CD8-positive, alpha-beta memory T cell (primary cell): ENCODE measurements around the gene TIE1. TPM values are rescaled to one million over a fixed set of nuclear protein-coding genes. Genes with fewer than 3 reads are reported as not detected.
A peak's percentile ranks its signal among the peaks of the same experiment; 100 is the strongest.

Source experiments
- CTCF ChIA-PET: fragments of 350-600 bp; sonication (Branson Sonifier 250); formaldehyde crosslinking; loops from one replicate; lab custom pipeline; 2021; ENCODE audit warnings: antibody characterized with exemption; lab: Charles Lee
- POLR2A ChIA-PET: fragments of 350-600 bp; sonication (Branson Sonifier 250); formaldehyde crosslinking; loops from one replicate; lab custom pipeline; 2021; ENCODE audit warnings: antibody characterized with exemption; lab: Charles Lee
- DNase-seq, 5 donors: peaks; one replicate each; pipeline versions ENCODE4 v3.0.0 to v3.0.0-alpha.2; 2020 to 2022; ENCODE audit warnings: mixed read lengths in 1 of 5
- H3K27ac ChIP-seq: one replicate; pipeline ENCODE4 v1.7.0; 2013; ENCODE audit warnings: low read depth, mild to moderate bottlenecking, low read length, moderate library complexity
- H3K27me3 ChIP-seq: 2 replicates; pipeline ENCODE4 v1.7.0; 2013; ENCODE audit warnings: low read length, mild to moderate bottlenecking; ENCODE audit not compliant: insufficient read depth, poor library complexity, severe bottlenecking
- H3K36me3 ChIP-seq: 2 replicates; pipeline ENCODE4 v1.7.0; 2013; ENCODE audit warnings: mild to moderate bottlenecking, low read length, moderate library complexity; ENCODE audit not compliant: insufficient read depth
- H3K4me1 ChIP-seq: 2 replicates; pipeline ENCODE4 v1.7.0; 2013; ENCODE audit warnings: mild to moderate bottlenecking, low read length, moderate library complexity; ENCODE audit not compliant: insufficient read depth
- H3K4me3 ChIP-seq: 2 replicates; pipeline ENCODE4 v1.7.0; 2013; ENCODE audit warnings: mild to moderate bottlenecking, low read length
- H3K9me3 ChIP-seq: 2 replicates; pipeline ENCODE4 v1.7.0; 2013; ENCODE audit warnings: mild to moderate bottlenecking, low read length
- H3K27ac Mint-ChIP-seq, 8 donors: one replicate each; pipeline ENCODE4 v1.8.0; 2020 to 2021; ENCODE audit warnings: mixed read lengths in 8 of 8, mild to moderate bottlenecking in 6 of 8, inconsistent platforms in 3 of 8, moderate library complexity in 3 of 8
- H3K27me3 Mint-ChIP-seq, 2 donors: one replicate each; pipeline ENCODE4 v1.8.0; 2020 to 2021; ENCODE audit warnings: mixed read lengths in 2 of 2, mild to moderate bottlenecking in 1 of 2, moderate library complexity in 1 of 2
- H3K36me3 Mint-ChIP-seq, 3 donors: one replicate each; pipeline ENCODE4 v1.8.0; 2020 to 2021; ENCODE audit warnings: mixed read lengths in 3 of 3, inconsistent platforms in 1 of 3, mild to moderate bottlenecking in 1 of 3
- H3K4me1 Mint-ChIP-seq, 3 donors: one replicate each; pipeline ENCODE4 v1.8.0; 2020 to 2021; ENCODE audit warnings: mixed read lengths in 3 of 3, inconsistent platforms in 1 of 3, mild to moderate bottlenecking in 1 of 3
- H3K4me3 Mint-ChIP-seq, 7 donors: one replicate each; pipeline ENCODE4 v1.8.0; 2020 to 2021; ENCODE audit warnings: mixed read lengths in 7 of 7, mild to moderate bottlenecking in 6 of 7, moderate library complexity in 4 of 7, inconsistent platforms in 2 of 7
- H3K9me3 Mint-ChIP-seq, 5 donors: one replicate each; pipeline ENCODE4 v1.8.0; 2020 to 2022; ENCODE audit warnings: mixed read lengths in 5 of 5, mild to moderate bottlenecking in 3 of 5, moderate library complexity in 2 of 5, inconsistent platforms in 1 of 5
- polyA plus RNA-seq: library from polyadenylated mRNA; unstranded; fragments of 300-500 nt; fragmentation: Illumina TruSeq; gene quantifications from one replicate; pipeline ENCODE4 v1.2.3, GENCODE V29; 2021
- total RNA-seq, 2 experiments: library from RNA; stranded (reverse); gene quantifications; one replicate each; pipeline ENCODE4 v1.2.3, GENCODE V29; 2021

The TIE1 gene
- total and polyA plus RNA-seq, 3 experiments from 2014 or later = 0.31 to 0.33 TPM; not detected in 1

GRCh38 chr1:43349594-43350306 lies 49.0 kb downstream of the TIE1 start:
- Mint-ChIP-seq H3K4me1 (peaks cover 5 to 10% (median 9%) of the 10 kb centered on the region in 3 donors), H3K36me3 (no peaks in the 10 kb centered on the region), H3K9me3 (no peaks in the 10 kb centered on the region), H3K27me3 (no peaks in the 10 kb centered on the region), H3K27ac (peak overlapping the region; percentile 79 to 99 (median 94)), H3K4me3 (peak overlapping the region; percentile 76 to 91 (median 83))
- Histone ChIP-seq H3K9me3 (no peaks in the 10 kb centered on the region), H3K27ac (peak overlapping the region; percentile 57), H3K36me3 (no peaks in the 10 kb centered on the region), H3K4me1 (peaks cover 4% of the 10 kb centered on the region), H3K4me3 (peak overlapping the region; percentile 29), H3K27me3 (no peaks in the 10 kb centered on the region)
- DNase-seq = no peak
- ChIA-PET POLR2A (no interaction called here), CTCF (no interaction called here)

- Mint-ChIP-seq H3K27ac (peak overlapping the region in 7 of 8 donors; percentile 43 to 99 (median 94)), H3K9me3 (no peaks in the 10 kb centered on the region), H3K4me3 (peak overlapping the region in 1 of 7 donors; percentile 14), H3K27me3 (no peaks in the 10 kb centered on the region), H3K4me1 (peaks cover 5 to 10% (median 9%) of the 10 kb centered on the region in 3 donors), H3K36me3 (no peaks in the 10 kb centered on the region)
- ChIA-PET POLR2A (no interaction called here), CTCF (no interaction called here)
- no peak overlapping the region for H3K27ac ChIP-seq
- no peak for DNase-seq
- H3K36me3 ChIP-seq = no peaks in the 10 kb centered on the region
- no peaks in the 10 kb centered on the region for H3K27me3 ChIP-seq
- H3K4me3 ChIP-seq = no peak overlapping the region
- H3K9me3 ChIP-seq = no peaks in the 10 kb centered on the region
- peaks cover 4% of the 10 kb centered on the region for H3K4me1 ChIP-seq
Measured at GRCh38 chr1:43350976-43351375, 50.2 kb downstream of the TIE1 start.

GRCh38 chr1:43351421-43352350 lies 50.9 kb downstream of the TIE1 start:
- no peak overlapping the region for H3K4me3 Mint-ChIP-seq
- CTCF ChIA-PET = no interaction called here
- no peak for DNase-seq

GRCh38 chr1:43352351-43352705 lies 51.5 kb downstream of the TIE1 start:
- no peak overlapping the region for H3K4me3 Mint-ChIP-seq
- no peaks in the 10 kb centered on the region for H3K27me3 Mint-ChIP-seq
- no peaks in the 10 kb centered on the region for H3K9me3 Mint-ChIP-seq
- H3K36me3 ChIP-seq = no peaks in the 10 kb centered on the region
- no peak overlapping the region for H3K4me3 ChIP-seq
- no peak overlapping the region for H3K27ac ChIP-seq
- no peaks in the 10 kb centered on the region for H3K36me3 Mint-ChIP-seq
- no peaks in the 10 kb centered on the region for H3K9me3 ChIP-seq
- peaks cover 4% of the 10 kb centered on the region for H3K4me1 ChIP-seq
- peaks cover 5 to 10% (median 9%) of the 10 kb centered on the region in 3 donors for H3K4me1 Mint-ChIP-seq
- peak overlapping the region in 5 of 8 donors; percentile 1 to 99 (median 95) for H3K27ac Mint-ChIP-seq
- CTCF ChIA-PET = no interaction called here
- no peak for DNase-seq
- H3K27me3 ChIP-seq = no peaks in the 10 kb centered on the region
- POLR2A ChIA-PET = no interaction called here

More at GRCh38 chr1:43351421-43352350, 50.9 kb downstream of the TIE1 start:
- Histone ChIP-seq H3K4me1 (peaks cover 4% of the 10 kb centered on the region), H3K36me3 (no peaks in the 10 kb centered on the region), H3K9me3 (no peaks in the 10 kb centered on the region), H3K27me3 (no peaks in the 10 kb centered on the region), H3K4me3 (no peak overlapping the region), H3K27ac (no peak overlapping the region)
- no peaks in the 10 kb centered on the region for H3K27me3 Mint-ChIP-seq
- H3K27ac Mint-ChIP-seq = peak overlapping the region in 6 of 8 donors; percentile 67 to 99 (median 93)
- peaks cover 5 to 10% (median 9%) of the 10 kb centered on the region in 3 donors for H3K4me1 Mint-ChIP-seq
- H3K9me3 Mint-ChIP-seq = no peaks in the 10 kb centered on the region
- POLR2A ChIA-PET = no interaction called here
- no peaks in the 10 kb centered on the region for H3K36me3 Mint-ChIP-seq

GRCh38 chr1:43352881-43353280 lies 52.1 kb downstream of the TIE1 start:
- Histone ChIP-seq H3K9me3 (no peaks in the 10 kb centered on the region), H3K27ac (no peak overlapping the region), H3K4me1 (peaks cover 6% of the 10 kb centered on the region), H3K27me3 (no peaks in the 10 kb centered on the region), H3K4me3 (no peak overlapping the region), H3K36me3 (no peaks in the 10 kb centered on the region)
- ChIA-PET CTCF (no interaction called here), POLR2A (no interaction called here)
- no peak for DNase-seq
- Mint-ChIP-seq H3K27me3 (no peaks in the 10 kb centered on the region), H3K27ac (peak overlapping the region in 6 of 8 donors; percentile 34 to 99 (median 93)), H3K36me3 (no peaks in the 10 kb centered on the region), H3K4me3 (peak overlapping the region in 1 of 7 donors; percentile 9), H3K9me3 (no peaks in the 10 kb centered on the region), H3K4me1 (peaks cover 7 to 12% (median 11%) of the 10 kb centered on the region in 3 donors)

- no peaks in the 10 kb centered on the region for H3K27me3 Mint-ChIP-seq
- Histone ChIP-seq H3K27ac (no peak overlapping the region), H3K36me3 (no peaks in the 10 kb centered on the region), H3K9me3 (no peaks in the 10 kb centered on the region), H3K27me3 (no peaks in the 10 kb centered on the region), H3K4me3 (no peak overlapping the region), H3K4me1 (peaks cover 14% of the 10 kb centered on the region)
- DNase-seq = no peak
- POLR2A ChIA-PET = interaction anchor here (0.7 kb wide), 1 partner anchor 1197 kb away, joined by 6 read pairs; no protein-coding TSS in a partner anchor
- peak overlapping the region in 1 of 7 donors; percentile 17 for H3K4me3 Mint-ChIP-seq
- H3K4me1 Mint-ChIP-seq = peaks cover 15 to 21% (median 21%) of the 10 kb centered on the region in 3 donors
- CTCF ChIA-PET = no interaction called here
- H3K27ac Mint-ChIP-seq = peak overlapping the region in 2 of 8 donors; percentile 1 to 10
- no peaks in the 10 kb centered on the region for H3K36me3 Mint-ChIP-seq
- H3K9me3 Mint-ChIP-seq = no peaks in the 10 kb centered on the region
Measured at GRCh38 chr1:43354471-43354870, 53.7 kb downstream of the TIE1 start.

- ChIA-PET POLR2A (interaction anchor here (0.7 kb wide), 1 partner anchor 1198 kb away, joined by 6 read pairs; no protein-coding TSS in a partner anchor), CTCF (no interaction called here)
Measured at GRCh38 chr1:43354936-43355335, 54.2 kb downstream of the TIE1 start.

More at GRCh38 chr1:43354936-43355335, 54.2 kb downstream of the TIE1 start:
- H3K4me1 ChIP-seq = peaks cover 11% of the 10 kb centered on the region
- no peaks in the 10 kb centered on the region for H3K36me3 ChIP-seq
- H3K27ac Mint-ChIP-seq = peak overlapping the region in 1 of 8 donors; percentile 1
- peaks cover 17 to 21% (median 21%) of the 10 kb centered on the region in 3 donors for H3K4me1 Mint-ChIP-seq
- no peaks in the 10 kb centered on the region for H3K27me3 ChIP-seq
- H3K27ac ChIP-seq = no peak overlapping the region
- no peaks in the 10 kb centered on the region for H3K9me3 ChIP-seq
- H3K4me3 Mint-ChIP-seq = peak overlapping the region in 1 of 7 donors; percentile 17
- H3K27me3 Mint-ChIP-seq = no peaks in the 10 kb centered on the region
- H3K9me3 Mint-ChIP-seq = no peaks in the 10 kb centered on the region
- H3K36me3 Mint-ChIP-seq = no peaks in the 10 kb centered on the region
- no peak for DNase-seq
- no peak overlapping the region for H3K4me3 ChIP-seq
